Measurements from ENCODE around the gene MIF4GD.

DNA sequence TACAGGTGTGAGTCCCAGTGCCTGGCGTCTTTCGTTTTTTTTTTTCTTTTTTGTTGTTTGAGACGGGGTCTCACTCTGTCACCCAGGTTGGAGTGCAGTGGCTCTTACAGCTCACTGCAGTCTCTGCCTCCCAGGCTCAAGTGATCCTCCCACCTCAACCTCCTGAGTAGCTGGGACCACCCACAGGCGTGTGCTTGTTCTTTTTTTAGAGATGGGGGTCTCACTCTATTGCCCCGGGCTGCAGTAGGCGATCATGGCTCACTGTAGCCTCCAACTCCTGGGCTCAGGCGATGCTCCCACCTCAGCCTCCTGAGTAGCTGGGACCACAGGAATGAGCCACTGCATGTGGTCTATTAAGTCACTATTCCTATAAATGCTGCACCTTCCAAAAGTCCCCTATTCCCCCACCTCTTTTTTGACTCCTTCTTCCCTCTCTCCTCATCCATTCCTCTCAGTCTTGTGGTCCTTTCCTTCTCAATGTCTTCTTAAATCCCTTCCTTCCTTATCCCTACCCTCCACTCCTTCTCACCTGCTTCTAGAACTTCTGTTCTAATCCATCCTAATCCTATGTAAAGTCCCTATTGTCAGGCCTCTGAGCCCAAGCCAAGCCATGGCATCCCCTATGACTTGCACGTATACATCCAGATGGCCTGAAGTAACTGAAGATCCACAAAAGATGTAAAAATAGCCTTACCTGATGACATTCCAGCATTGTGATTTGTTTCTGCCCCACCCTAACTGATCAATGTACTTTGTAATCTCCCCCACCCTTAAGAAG lies 18.8 kb downstream of the MIF4GD start:
- TF ChIP-seq SIN3A (IDR thresholded peaks at IDR 0.05; ENCODE audit: borderline replicate concordance, insufficient read depth, low read length) (no peak), POLR2AphosphoS5 (IDR thresholded peaks at IDR 0.05; ENCODE audit: low read depth, low read length) (no peak)
- TF ChIP-seq, protein P1, sequence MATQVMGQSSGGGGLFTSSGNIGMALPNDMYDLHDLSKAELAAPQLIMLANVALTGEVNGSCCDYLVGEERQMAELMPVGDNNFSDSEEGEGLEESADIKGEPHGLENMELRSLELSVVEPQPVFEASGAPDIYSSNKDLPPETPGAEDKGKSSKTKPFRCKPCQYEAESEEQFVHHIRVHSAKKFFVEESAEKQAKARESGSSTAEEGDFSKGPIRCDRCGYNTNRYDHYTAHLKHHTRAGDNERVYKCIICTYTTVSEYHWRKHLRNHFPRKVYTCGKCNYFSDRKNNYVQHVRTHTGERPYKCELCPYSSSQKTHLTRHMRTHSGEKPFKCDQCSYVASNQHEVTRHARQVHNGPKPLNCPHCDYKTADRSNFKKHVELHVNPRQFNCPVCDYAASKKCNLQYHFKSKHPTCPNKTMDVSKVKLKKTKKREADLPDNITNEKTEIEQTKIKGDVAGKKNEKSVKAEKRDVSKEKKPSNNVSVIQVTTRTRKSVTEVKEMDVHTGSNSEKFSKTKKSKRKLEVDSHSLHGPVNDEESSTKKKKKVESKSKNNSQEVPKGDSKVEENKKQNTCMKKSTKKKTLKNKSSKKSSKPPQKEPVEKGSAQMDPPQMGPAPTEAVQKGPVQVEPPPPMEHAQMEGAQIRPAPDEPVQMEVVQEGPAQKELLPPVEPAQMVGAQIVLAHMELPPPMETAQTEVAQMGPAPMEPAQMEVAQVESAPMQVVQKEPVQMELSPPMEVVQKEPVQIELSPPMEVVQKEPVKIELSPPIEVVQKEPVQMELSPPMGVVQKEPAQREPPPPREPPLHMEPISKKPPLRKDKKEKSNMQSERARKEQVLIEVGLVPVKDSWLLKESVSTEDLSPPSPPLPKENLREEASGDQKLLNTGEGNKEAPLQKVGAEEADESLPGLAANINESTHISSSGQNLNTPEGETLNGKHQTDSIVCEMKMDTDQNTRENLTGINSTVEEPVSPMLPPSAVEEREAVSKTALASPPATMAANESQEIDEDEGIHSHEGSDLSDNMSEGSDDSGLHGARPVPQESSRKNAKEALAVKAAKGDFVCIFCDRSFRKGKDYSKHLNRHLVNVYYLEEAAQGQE (IDR thresholded peaks at IDR 0.05; ENCODE audit: insufficient read depth in 1 of 2, low read depth in 2 of 2, low read length in 2 of 2), result no peak

All from PFSK-1 (cell line).